RCC 7860 (cell line): Measurements from ENCODE around the gene HTR3B.
"Not testable (repeated sequence)": the region's sequence is repeated elsewhere in the genome, so short reads cannot be mapped to it uniquely, and the experiment has no call there.

Experiments used
- DNase-seq: peaks from one replicate; pipeline ENCODE4 v3.0.0-alpha.2; 2015; ENCODE audit warnings: low spot score
- FAIRE-seq: peaks from 2 replicates; lab custom pipeline; 2012; peaks lifted over from hg19 to GRCh38; lab: Jason Lieb, UNC

HTR3B gene

GRCh38 chr11:113881856-113882255 is 22.7 kb upstream of the HTR3B start:
- no peak for FAIRE-seq

GRCh38 chr11:113884361-113884836 is 20.2 kb upstream of the HTR3B start:
- FAIRE-seq, result no peak
- no peak for DNase-seq

More at GRCh38 chr11:113881856-113882255, 22.7 kb upstream of the HTR3B start:
- no peak for DNase-seq

GRCh38 chr11:113885897-113886296 is 18.7 kb upstream of the HTR3B start:
- DNase-seq, result no peak

GRCh38 chr11:113888848-113889247 is 15.7 kb upstream of the HTR3B start:
- FAIRE-seq (no peak), DNase-seq (no peak)

More at GRCh38 chr11:113885897-113886296, 18.7 kb upstream of the HTR3B start:
- no peak for FAIRE-seq

- FAIRE-seq, result no peak
- no peak for DNase-seq
These were observed 10.1 kb upstream of the HTR3B start for GRCh38 chr11:113894421-113894996.

- no peak for FAIRE-seq
- DNase-seq, result no peak
These were observed 9.0 kb upstream of the HTR3B start for GRCh38 chr11:113895367-113896155.

- DNase-seq (no peak), FAIRE-seq (no peak)
These were observed 8.3 kb upstream of the HTR3B start for GRCh38 chr11:113896156-113896879.

GRCh38 chr11:113901141-113901540 is 3.5 kb upstream of the HTR3B start:
- FAIRE-seq (no peak), DNase-seq (no peak)

GRCh38 chr11:113906038-113906437 is 1.4 kb downstream of the HTR3B start:
- FAIRE-seq, result no peak
- no peak for DNase-seq

- DNase-seq (no peak), FAIRE-seq (no peak)
These were observed 1.9 kb downstream of the HTR3B start for GRCh38 chr11:113906516-113906915.

- DNase-seq, result no peak
- FAIRE-seq, result no peak
These were observed 2.6 kb downstream of the HTR3B start for GRCh38 chr11:113907152-113907551.

- DNase-seq (no peak), FAIRE-seq (no peak)
These were observed 3.1 kb downstream of the HTR3B start for GRCh38 chr11:113907681-113908080.

GRCh38 chr11:113908098-113908497 is 3.5 kb downstream of the HTR3B start:
- FAIRE-seq, result no peak
- DNase-seq, result no peak

- not testable (repeated sequence) for DNase-seq, FAIRE-seq
These were observed 6.9 kb downstream of the HTR3B start for GRCh38 chr11:113911491-113911890.

- DNase-seq (no peak), FAIRE-seq (no peak)
These were observed 19.0 kb downstream of the HTR3B start for GRCh38 chr11:113923572-113923971.

GRCh38 chr11:113926273-113927197 is 21.9 kb downstream of the HTR3B start:
- DNase-seq (no peak), FAIRE-seq (no peak)

GRCh38 chr11:113928311-113928710 is 23.7 kb downstream of the HTR3B start:
- DNase-seq (no peak), FAIRE-seq (no peak)

- DNase-seq (no peak), FAIRE-seq (no peak)
These were observed 28.2 kb downstream of the HTR3B start for GRCh38 chr11:113932788-113933187.

- not testable (repeated sequence) for DNase-seq, FAIRE-seq
These were observed 29.6 kb downstream of the HTR3B start for GRCh38 chr11:113934193-113934592.

- DNase-seq, result no peak
- FAIRE-seq, result no peak
These were observed 30.2 kb downstream of the HTR3B start for GRCh38 chr11:113934761-113935160.
